Fibroblast of skin of back (primary cell): ENCODE results near the gene FMNL2.
A peak's percentile ranks its signal among the peaks of the same experiment; 100 is the strongest.

Experiments used
- DNase-seq: peaks from one replicate; pipeline ENCODE4 v3.0.0-alpha.2; 2013

The FMNL2 gene

DNA sequence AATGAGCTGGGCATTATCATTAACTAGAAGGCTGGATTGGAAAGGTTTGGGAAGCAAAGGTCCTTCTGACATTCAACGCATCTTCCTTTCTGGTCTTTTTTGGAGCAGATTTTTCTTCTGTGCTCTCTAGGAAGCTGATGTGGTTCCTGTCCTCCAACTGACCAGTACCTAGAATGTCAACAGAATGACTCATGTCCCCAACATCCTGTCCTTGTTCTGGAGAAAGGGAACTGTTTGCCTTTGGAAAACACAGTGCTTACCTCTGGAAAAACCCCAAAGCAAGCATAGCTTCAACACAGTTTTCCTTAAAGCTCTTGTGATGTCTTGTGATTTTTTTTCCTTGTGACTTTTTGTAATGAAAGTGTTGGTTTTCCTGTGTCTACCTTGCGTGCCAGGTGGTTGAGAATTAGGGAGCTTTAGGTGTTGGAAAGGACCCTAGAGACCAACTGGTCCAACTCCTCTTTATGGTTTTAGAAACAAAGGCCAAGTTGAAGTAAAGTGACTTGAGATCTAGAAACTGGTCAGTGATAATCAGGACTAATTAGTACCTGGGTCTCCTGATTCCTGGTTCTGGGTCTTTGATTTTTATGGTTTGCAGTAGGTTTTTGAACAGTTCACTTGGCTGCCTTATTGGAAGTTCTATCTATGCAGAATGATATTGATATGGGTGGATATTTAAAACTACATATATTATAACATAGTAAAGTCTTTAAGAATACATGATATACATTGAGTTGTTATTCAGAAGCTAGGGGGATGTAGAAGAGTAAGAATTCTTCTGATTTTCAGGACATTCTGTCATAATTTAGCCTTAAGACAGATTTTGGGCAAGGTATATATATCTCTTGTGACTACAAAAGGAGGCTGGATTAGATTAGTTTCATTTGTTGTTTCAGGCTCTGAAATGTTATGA, 70.5 kb downstream of the FMNL2 start:
- DNase-seq: peak; percentile 66

DNA sequence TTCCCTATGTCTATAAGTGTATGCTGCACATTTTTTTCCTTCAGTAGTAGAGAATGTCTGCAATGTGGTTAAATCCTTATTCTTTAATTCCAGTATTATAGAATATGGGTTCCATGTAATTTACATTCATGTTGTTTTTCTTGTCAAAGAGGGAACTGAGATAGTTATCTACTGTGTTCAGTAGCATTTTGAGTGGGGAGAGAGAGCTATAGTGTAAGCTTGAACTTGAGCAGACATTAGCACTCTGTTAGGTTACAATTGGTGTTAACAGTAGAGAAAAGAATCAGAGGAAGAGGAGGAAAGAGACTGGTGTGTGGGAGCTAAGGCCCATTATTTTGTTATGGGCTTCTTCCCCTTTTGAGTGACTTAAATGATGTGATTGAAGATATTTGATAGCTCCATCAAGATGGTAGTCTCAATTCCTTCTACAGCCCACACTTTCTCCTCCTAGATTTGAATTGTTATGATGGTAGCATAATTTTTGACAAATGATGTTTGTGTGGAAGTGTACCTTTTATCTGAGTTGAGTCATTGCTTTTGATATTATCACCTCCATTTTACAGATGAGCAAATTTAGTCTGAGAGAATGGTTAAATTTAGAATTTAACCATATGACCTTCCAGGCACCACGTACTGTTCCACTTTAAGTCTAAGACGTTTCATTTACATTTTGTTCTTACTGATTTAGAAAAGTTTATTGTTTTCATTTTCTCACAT, 71.3 kb downstream of the FMNL2 start:
- DNase-seq: no peak

GRCh38 chr2:152406836-152407161, 71.8 kb downstream of the FMNL2 start:
- no peak for DNase-seq

GRCh38 chr2:152407204-152407721, 72.3 kb downstream of the FMNL2 start:
- peak; percentile 54 for DNase-seq

GRCh38 chr2:152407806-152408205, 72.8 kb downstream of the FMNL2 start:
- no peak for DNase-seq

- DNase-seq: no peak
Observed at GRCh38 chr2:152408254-152408653, 73.3 kb downstream of the FMNL2 start.

DNA sequence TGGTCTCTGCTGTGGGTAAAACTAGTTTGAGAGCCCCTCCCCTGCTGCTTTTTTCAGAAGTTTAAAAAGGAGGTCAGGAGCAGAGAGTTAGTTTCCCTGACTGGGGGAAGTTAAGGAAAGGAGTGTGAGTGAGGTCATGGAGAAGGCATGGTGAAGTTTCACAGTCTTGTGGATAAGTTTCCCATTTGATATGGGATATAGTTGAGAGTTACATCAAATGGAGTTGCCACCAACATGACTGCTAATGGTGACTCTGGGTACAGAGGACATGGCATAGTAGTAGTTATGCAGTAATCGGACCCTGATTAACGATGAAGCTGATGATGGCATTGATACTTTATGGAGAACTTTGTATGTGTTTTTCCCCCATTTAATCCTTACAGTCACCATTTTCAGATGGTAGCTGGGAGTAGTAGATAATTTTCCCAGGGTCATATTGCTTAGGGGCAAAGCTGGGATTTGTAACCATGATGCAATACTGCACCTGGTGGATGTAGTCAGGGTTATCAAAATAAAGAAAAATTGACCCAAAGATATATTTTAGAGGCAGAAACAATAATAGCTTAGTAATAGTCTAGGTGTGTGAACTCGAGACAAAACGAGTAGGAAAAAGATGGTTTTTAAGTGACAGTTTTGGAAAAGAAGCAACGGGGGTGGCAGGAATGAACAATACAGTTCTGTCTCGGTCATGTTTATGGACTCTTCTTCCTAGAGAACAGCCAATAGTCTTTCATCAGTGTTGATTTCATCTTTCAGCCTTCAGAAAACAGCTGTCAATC, 74.6 kb downstream of the FMNL2 start:
- no peak for DNase-seq

- no peak for DNase-seq
Observed at GRCh38 chr2:152410165-152410597, 75.2 kb downstream of the FMNL2 start.

DNA sequence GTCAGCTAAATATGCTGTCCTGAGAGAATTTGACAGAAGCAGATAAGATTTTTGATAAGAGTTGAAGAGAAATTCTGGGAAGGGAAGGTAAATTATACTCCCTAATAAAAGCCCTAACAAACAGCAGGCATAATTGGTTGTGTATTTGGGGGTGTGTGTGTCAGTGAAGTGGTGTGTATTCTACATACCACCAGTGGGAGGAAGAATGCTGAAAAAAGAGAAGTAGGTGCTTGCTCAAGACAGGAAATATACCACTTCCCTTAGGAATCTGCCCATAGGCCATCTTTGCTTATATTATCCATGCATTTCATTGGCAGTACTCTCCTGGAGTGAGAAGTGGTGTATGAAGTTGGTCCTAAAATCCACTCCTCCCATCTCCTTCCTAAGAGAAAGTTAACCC, 76.2 kb downstream of the FMNL2 start:
- DNase-seq: no peak

- DNase-seq: peak; percentile 42
Observed at GRCh38 chr2:152413228-152414030, 78.5 kb downstream of the FMNL2 start.

DNA sequence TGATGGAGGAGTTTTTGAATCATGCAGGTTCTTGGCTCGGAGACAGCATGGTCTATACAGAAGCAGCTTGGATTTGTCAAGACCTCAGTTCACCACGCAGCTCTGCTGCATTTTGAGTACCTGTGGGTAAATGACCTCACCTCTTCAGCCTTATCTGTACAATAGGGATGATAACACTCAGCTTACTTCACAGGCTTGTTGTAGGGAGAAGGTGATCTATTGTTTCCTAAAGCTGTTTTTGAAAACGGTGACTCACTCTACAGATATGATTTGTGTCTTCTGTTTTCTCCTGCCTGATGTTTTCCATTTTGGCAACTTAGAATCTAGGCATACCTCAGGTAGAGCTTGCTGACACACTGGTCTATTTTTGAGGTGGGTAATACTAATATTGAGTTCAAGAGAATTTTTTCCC, 80.3 kb downstream of the FMNL2 start:
- DNase-seq: no peak

DNA sequence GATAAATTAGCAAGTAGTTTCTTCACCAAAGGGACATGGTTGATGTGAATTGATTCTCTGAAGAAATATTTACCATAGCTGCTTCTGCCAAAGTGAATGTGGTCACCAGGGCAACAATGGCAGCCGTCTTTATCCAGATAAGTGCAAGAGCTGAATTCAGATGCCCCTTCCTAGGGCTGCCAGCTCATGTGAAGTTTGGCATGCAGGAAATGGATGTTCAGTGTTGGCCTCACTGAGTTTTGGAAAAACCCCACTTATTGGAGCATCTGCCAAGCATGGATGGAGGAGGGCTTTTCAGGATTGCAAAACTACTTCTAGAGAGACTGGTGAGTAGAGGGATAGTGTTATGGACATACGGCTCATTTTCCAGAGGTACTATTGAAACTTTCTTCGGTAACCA, 80.8 kb downstream of the FMNL2 start:
- DNase-seq: no peak

- peak; percentile 66 for DNase-seq
Observed at GRCh38 chr2:152418688-152419087, 83.7 kb downstream of the FMNL2 start.

- no peak for DNase-seq
Observed at GRCh38 chr2:152419944-152420343, 85.0 kb downstream of the FMNL2 start.

GRCh38 chr2:152420363-152420762, 85.4 kb downstream of the FMNL2 start:
- DNase-seq: no peak

DNA sequence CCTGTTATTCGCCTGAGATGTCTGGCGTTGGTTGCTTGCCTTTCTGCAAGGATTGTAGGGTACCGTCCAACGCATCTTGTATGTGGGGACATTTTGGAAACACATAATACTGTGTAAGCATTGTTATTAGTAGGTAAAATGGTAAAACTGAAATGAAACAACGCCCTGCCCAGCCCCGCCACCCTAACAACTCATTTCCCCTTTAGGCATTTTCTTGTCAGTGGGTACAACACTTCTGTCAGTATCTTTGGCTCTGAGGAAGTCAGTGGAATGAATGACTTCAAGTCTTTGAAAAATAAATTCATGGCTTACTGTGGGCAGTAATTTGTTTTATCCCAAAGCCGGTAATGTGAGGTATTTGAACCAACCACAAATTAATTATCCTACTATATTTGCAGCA, 86.0 kb downstream of the FMNL2 start:
- no peak for DNase-seq

DNA sequence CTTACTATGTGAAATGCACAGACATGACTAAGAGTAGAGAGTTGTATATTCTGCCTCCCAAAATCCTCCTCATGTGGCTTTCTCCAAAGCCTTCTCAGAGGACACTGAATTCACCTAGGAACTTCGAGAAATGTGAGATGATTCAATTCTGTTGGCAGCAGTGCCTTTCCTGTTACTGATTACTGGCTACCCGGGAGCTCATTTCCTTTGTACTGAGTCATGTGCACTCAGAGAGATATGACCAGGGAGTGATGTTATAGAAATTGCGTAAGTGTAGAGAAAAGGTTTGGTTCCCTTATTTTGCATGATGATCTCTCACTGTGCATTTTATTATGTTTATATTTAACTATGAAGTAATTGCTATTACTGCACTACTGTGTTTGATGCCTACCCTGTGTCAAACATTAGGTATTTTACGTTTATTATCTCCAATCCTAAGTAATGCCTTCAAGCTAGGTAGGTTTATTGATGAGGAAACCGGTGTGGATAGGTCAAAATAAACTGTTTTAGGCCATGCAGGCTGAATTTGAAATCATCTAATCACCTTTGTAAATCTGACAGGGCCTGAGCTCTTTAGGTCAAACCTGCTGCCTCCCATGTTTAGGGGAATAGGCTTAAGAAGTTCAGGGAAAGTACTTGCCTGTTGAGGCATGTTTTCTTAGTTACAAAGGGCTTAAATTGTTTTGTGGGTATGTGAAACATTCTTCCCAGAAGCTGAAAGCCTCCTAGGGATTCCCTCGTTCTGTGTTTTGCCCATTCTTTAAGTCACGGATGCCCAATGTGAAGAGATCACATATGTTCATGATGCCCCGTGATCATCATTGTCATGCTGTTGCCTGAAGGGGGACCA, 86.8 kb downstream of the FMNL2 start:
- DNase-seq: peak; percentile 98

GRCh38 chr2:152423684-152424083, 88.7 kb downstream of the FMNL2 start:
- no peak for DNase-seq

- DNase-seq: no peak
Observed at GRCh38 chr2:152425765-152426727, 91.1 kb downstream of the FMNL2 start.

DNA sequence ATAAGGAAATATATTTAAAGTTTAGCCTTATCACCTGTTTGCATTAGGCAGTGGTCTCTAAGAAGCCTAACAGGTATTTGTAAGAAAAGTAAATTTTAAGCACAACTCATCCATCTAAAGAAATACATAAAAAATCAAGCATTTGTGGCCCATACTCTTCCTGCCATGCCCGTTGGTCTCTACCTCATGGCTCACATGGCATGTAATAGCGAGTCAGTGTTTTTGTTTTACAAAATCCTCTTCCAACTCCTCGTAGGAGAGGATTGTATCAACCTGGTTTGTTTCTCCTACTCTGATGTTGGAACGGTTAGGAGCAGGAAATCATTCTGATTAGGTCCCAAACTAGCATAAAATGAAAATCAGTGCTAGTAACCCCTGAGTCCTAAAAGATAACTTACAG, 91.8 kb downstream of the FMNL2 start:
- peak; percentile 30 for DNase-seq
